Loucy (cell line): ENCODE measurements around the gene FTCD.

Experiments
- H2AFZ ChIP-seq: fragments of 200-600 bp; sonication (generic); 2 replicates; pipeline ENCODE4 v1.6.0; 2016; ENCODE audit warnings: antibody characterized with exemption, mild to moderate bottlenecking, low read length, moderate library complexity
- H3F3A ChIP-seq: fragments of 200-600 bp; 2 replicates; pipeline ENCODE4 v1.6.0; 2016; ENCODE audit warnings: antibody characterized with exemption, low read depth, mild to moderate bottlenecking
- H3K27me3 ChIP-seq: fragments of 200-600 bp; sonication (generic); 2 replicates; pipeline ENCODE4 v1.6.1; 2014; ENCODE audit warnings: low read length, mild to moderate bottlenecking; ENCODE audit not compliant: insufficient read depth, poor library complexity, severe bottlenecking
- H3K36me3 ChIP-seq: fragments of 200-600 bp; sonication (generic); 2 replicates; pipeline ENCODE4 v1.6.1; 2016; ENCODE audit warnings: low read length; ENCODE audit not compliant: insufficient read depth
- H3K4me1 ChIP-seq: fragments of 200-600 bp; sonication (generic); 2 replicates; pipeline ENCODE4 v1.5.1; 2014; ENCODE audit warnings: low read length, mild to moderate bottlenecking; ENCODE audit not compliant: insufficient read depth, poor library complexity, severe bottlenecking
- H3K4me2 ChIP-seq: fragments of 200-600 bp; sonication (generic); 2 replicates; pipeline ENCODE4 v1.6.0; 2014; ENCODE audit warnings: antibody characterized with exemption, low read length, low read depth, mild to moderate bottlenecking; ENCODE audit not compliant: poor library complexity, severe bottlenecking
- H3K4me3 ChIP-seq: fragments of 200-600 bp; sonication (generic); 2 replicates; pipeline ENCODE4 v1.5.1; 2014; ENCODE audit warnings: low read length, mild to moderate bottlenecking, mixed read lengths; ENCODE audit not compliant: poor library complexity, severe bottlenecking
- H3K79me2 ChIP-seq: fragments of 200-600 bp; sonication (generic); 2 replicates; pipeline ENCODE4 v1.6.1; 2014; ENCODE audit warnings: low read length; ENCODE audit not compliant: insufficient read depth
- H3K9ac ChIP-seq: fragments of 200-600 bp; sonication (generic); 2 replicates; pipeline ENCODE4 v1.6.0; 2014; ENCODE audit warnings: mild to moderate bottlenecking, low read depth, low read length, moderate library complexity; ENCODE audit not compliant: poor library complexity, severe bottlenecking
- H3K9me2 ChIP-seq: fragments of 200-600 bp; sonication (generic); replicated peaks from 2 replicates; pipeline ENCODE4 v1.6.1; 2016; ENCODE audit warnings: low read depth, low read length, mixed read lengths
- H3K9me3 ChIP-seq: fragments of 200-600 bp; sonication (generic); 2 replicates; pipeline ENCODE4 v1.6.1; 2014; ENCODE audit warnings: mild to moderate bottlenecking, antibody characterized with exemption, low read length, low read depth; ENCODE audit not compliant: insufficient read depth
- H4K20me1 ChIP-seq: fragments of 200-600 bp; sonication (generic); 2 replicates; pipeline ENCODE4 v1.6.0; 2014; ENCODE audit warnings: antibody characterized with exemption, low read length, mild to moderate bottlenecking; ENCODE audit not compliant: insufficient read depth, poor library complexity, severe bottlenecking
- CTCF ChIP-seq: fragments of 200-600 bp; sonication (generic); conservative IDR thresholded peaks from 2 replicates; pipeline ENCODE4 v1.5.1; 2014; ENCODE audit warnings: mild to moderate bottlenecking, antibody characterized with exemption, low read length
- EZH2phosphoT487 ChIP-seq: fragments of 200-600 bp; IDR thresholded peaks from 2 replicates; pipeline ENCODE4 v1.6.1; 2018; ENCODE audit warnings: antibody characterized with exemption, mild to moderate bottlenecking, moderate library complexity, borderline replicate concordance

Gene FTCD

DNA sequence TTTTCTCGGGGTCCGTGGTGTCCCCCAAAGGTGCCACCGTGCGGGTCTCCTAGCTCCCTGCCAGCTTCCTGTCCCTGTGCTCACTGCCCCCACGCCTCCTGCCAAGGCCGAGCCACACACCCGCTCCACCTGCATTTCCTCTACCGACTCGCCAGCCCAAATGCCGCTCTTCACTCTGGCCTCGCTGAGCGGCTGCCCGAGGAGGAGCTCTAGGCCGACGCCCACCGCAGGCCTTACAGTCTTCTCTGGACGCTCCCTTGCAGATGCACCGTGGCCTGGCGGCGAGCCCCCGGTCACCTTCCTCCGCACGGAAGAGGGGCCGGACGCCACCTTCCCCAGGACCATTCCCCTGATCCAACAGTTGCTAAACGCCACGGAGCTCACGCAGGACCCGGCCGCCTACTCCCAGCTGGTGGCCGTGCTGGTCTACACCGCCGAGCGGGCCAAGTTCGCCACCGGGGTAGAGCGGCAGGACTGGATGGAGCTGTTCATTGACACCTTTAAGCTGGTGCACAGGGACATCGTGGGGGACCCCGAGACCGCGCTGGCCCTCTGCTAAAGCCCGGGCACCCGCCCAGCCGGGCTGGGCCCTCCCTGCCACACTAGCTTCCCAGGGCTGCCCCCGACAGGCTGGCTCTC lies 26.3 kb downstream of the FTCD start:
- H3K36me3 ChIP-seq, result no peaks in the 10 kb centered on the region
- no peaks in the 10 kb centered on the region for H3K4me1 ChIP-seq
- H3K4me2 ChIP-seq, result no peak overlapping the region
- H3K9ac ChIP-seq, result no peak overlapping the region
- no peaks in the 10 kb centered on the region for H3F3A ChIP-seq
- TF ChIP-seq CTCF, result no peak
- no peak for TF ChIP-seq EZH2phosphoT487
- no peaks in the 10 kb centered on the region for H3K79me2 ChIP-seq
- H3K27me3 ChIP-seq, result no peaks in the 10 kb centered on the region
- no peaks in the 10 kb centered on the region for H4K20me1 ChIP-seq
- H3K9me2 ChIP-seq, result no peaks in the 10 kb centered on the region
- H3K4me3 ChIP-seq, result no peak overlapping the region
- H3K9me3 ChIP-seq, result peaks cover 25% of the 10 kb centered on the region; the same call in 1 of the 2 replicates
- no peak overlapping the region for H2AFZ ChIP-seq

GRCh38 chr21:46128106-46128932 lies 27.1 kb downstream of the FTCD start:
- H3K36me3 ChIP-seq, result no peaks in the 10 kb centered on the region
- H3K9me3 ChIP-seq, result peaks cover 22% of the 10 kb centered on the region; the same call in 1 of the 2 replicates
- no peaks in the 10 kb centered on the region for H3K79me2 ChIP-seq
- H3K4me1 ChIP-seq, result no peaks in the 10 kb centered on the region
- H3K9ac ChIP-seq, result no peak overlapping the region
- no peak overlapping the region for H3K4me3 ChIP-seq
- TF ChIP-seq EZH2phosphoT487, result no peak
- no peak for TF ChIP-seq CTCF
- no peaks in the 10 kb centered on the region for H3F3A ChIP-seq
- H3K9me2 ChIP-seq, result no peaks in the 10 kb centered on the region
- H3K27me3 ChIP-seq, result no peaks in the 10 kb centered on the region
- H4K20me1 ChIP-seq, result no peaks in the 10 kb centered on the region
- no peak overlapping the region for H3K4me2 ChIP-seq
- no peak overlapping the region for H2AFZ ChIP-seq

GRCh38 chr21:46127239-46128105 lies 27.9 kb downstream of the FTCD start:
- H3K4me3 ChIP-seq, result no peak overlapping the region
- H4K20me1 ChIP-seq, result no peaks in the 10 kb centered on the region
- H3K9ac ChIP-seq, result no peak overlapping the region
- H3F3A ChIP-seq, result no peaks in the 10 kb centered on the region
- H3K4me1 ChIP-seq, result no peaks in the 10 kb centered on the region
- no peaks in the 10 kb centered on the region for H3K9me2 ChIP-seq
- no peaks in the 10 kb centered on the region for H3K27me3 ChIP-seq
- H3K9me3 ChIP-seq, result peaks cover 20% of the 10 kb centered on the region; the same call in 1 of the 2 replicates
- H2AFZ ChIP-seq, result no peak overlapping the region
- no peaks in the 10 kb centered on the region for H3K79me2 ChIP-seq
- TF ChIP-seq EZH2phosphoT487, result no peak
- no peak for TF ChIP-seq CTCF
- H3K36me3 ChIP-seq, result no peaks in the 10 kb centered on the region
- no peak overlapping the region for H3K4me2 ChIP-seq
